Activated CD4-positive, CD25-positive, alpha-beta regulatory T cell (primary cell): ENCODE results near the gene CCDC102A.

Source experiments
- DNase-seq, 4 experiments: peaks; one replicate each; lab custom pipeline; 2025; lab: John Stamatoyannopoulos, UW

The CCDC102A gene

GRCh38 chr16:57462209-57462977 is 74.0 kb downstream of the CCDC102A start, which contains the start of gene POLR2C:
POLR2C (plus strand) TSS chr16:57462679; CDS start chr16:57462725, 46 bp downstream.
- peak; percentile 85 to 92 (median 89) for DNase-seq
